Retinal pigment epithelial cell (primary cell): ENCODE measurements around the gene SEMA4G.

Source experiments
- DNase-seq: peaks from one replicate; pipeline ENCODE4 v3.0.0-alpha.2; 2010; ENCODE audit warnings: low read depth
- H3K4me3 ChIP-seq: 2 replicates; pipeline ENCODE4 v1.5.1; 2011; ENCODE audit warnings: mild to moderate bottlenecking, low read length, control low read depth, moderate library complexity
- CTCF ChIP-seq: conservative IDR thresholded peaks from 2 replicates; pipeline ENCODE4 v1.5.1; 2011; ENCODE audit warnings: low read depth, low read length, control low read depth, inconsistent platforms

Gene SEMA4G

DNA sequence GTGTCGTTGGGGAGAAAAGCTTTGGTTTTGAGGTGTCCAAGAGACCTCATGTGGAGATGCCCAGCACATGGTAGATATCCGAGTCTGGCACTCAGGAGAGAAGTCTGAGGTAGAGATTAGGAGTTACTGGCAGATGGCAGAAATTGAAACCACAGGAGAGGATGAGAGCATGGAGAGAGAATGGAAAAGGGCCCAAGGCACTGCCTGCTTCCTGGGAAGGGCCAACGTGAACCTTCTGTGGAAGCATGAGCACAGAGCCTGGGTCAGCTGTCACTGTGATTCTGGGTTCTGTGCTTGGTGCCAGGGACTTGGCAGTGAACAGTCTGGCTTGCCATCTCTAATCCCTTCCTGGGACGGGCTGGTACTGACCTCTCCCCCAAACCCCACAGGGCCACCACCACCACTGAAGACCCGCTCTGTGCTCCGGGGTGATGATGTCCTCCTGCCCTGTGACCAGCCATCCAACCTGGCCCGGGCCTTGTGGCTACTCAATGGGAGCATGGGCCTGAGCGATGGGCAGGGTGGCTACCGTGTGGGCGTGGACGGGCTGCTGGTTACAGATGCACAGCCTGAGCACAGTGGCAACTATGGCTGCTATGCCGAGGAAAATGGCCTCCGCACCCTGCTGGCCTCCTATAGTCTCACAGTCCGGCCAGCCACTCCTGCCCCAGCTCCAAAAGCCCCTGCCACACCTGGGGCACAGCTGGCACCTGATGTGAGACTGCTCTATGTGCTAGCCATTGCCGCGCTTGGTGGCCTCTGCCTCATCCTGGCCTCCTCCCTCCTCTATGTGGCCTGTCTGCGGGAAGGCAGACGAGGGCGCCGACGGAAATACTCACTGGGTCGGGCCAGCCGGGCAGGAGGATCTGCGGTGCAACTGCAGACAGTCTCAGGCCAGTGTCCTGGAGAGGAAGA lies 13.9 kb downstream of the SEMA4G start:
- TF ChIP-seq CTCF: no peak
- H3K4me3 ChIP-seq: no peak overlapping the region
- no peak for DNase-seq

- DNase-seq: no peak
- H3K4me3 ChIP-seq: no peak overlapping the region
- TF ChIP-seq CTCF: no peak
Measured at GRCh38 chr10:100983868-100984671, 14.8 kb downstream of the SEMA4G start.

GRCh38 chr10:100984672-100985177 lies 15.4 kb downstream of the SEMA4G start:
- TF ChIP-seq CTCF: no peak
- no peak overlapping the region for H3K4me3 ChIP-seq
- no peak for DNase-seq

DNA sequence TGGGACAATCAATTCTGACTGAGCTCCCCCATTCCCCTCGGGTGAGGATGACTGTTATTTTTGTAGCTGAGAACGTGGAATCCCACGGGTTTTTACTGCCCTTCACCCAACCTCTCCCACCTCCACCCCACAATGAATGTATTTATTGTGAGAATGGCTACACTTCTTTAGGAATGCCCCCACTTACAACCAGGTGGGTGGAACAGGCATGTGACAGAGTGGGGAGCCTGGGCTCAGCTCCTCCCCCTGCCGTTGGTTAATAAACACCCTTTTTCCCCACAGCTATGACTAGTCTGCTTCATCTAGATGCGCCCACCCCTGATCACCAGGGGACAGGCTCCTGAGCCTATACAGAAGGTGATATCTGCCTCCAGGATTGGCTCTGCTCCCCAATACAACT lies 16.0 kb downstream of the SEMA4G start:
- no peak for DNase-seq
- TF ChIP-seq CTCF: no peak

DNA sequence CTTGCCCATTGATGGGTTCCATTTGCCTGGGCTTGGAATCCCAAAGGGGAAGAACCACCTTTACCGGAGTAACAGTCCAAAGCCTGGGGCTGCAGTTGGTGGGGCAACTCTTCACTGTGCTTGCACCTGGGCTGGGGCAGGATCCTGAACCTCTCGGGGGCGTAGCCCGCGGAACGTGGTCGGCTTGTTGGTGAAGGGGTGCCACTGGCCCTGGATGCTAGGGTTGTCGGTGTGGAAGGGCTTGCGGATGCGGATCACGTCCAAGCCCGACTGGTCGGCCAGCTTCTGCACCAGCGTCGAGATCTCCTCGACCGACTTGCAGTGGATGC lies 17.3 kb downstream of the SEMA4G start:
- peak overlapping the region; percentile 93 for H3K4me3 ChIP-seq
- TF ChIP-seq CTCF: no peak
- DNase-seq: no peak

More for the DNA sequence above, 16.0 kb downstream of the SEMA4G start:
- H3K4me3 ChIP-seq: no peak overlapping the region

GRCh38 chr10:100986952-100987684 lies 17.8 kb downstream of the SEMA4G start, which contains the start of the genes MRPL43 and TWNK:
MRPL43 (minus strand) TSS chr10:100987497; CDS start chr10:100987443, 54 bp downstream.
TWNK (plus strand) TSS chr10:100987543; CDS start chr10:100988211, 668 bp downstream.
- TF ChIP-seq CTCF: no peak
- peak within 1 kb of the TSS; percentile 93 for H3K4me3 ChIP-seq
- peak; percentile 36 for DNase-seq
